T47D (cell line): ENCODE data around the gene LCE5A.
"Not testable (repeated sequence)": the region's sequence is repeated elsewhere in the genome, so short reads cannot be mapped to it uniquely, and the experiment has no call there.

Experiments used
- DNase-seq, 2 experiments: peaks; one replicate each; pipeline versions ENCODE4 v3.0.0 to v3.0.0-alpha.2; 2011 to 2012; ENCODE audit warnings: low read depth in 1 of 2, low spot score in 1 of 2
- JUND ChIP-seq: IDR thresholded peaks from 2 replicates; pipeline ENCODE4 v1.6.1; 2012; ENCODE audit warnings: low read depth
- in situ Hi-C: cut with HindIII; loops from 2 replicates; pipeline ENCODE4 v1.10.0; 2016; ENCODE audit warnings: low sequenced_read_pairs, low pct_unique_long_range_greater_than_20kb

LCE5A gene

DNA sequence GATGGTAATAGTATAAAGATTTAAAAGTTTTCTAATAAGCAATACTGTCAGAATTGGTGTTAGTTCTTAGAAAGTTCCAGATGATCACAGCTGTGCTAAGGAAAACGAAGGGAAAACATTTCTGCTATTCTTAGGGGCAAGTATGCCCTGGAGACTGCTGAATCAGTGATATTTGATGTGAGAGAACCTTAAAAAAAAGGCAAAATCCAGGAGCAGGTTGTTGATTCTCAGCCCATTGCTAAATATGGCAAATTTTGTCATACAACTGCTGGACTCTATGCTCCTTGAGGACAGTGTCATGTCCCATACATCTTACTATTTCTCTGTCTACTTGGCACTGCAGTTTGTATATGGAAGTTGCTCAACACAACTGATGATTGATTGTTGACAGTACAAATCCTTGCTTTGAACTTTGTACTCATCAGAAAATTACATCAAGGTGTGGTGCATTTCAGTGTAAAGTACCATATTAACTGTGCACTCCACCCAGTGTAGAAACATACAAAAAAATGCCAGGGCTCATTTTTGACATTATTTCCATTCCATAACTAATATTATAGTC is 14.6 kb downstream of the LCE5A start:
- TF ChIP-seq JUND, result no peak
- in situ Hi-C loops, result no loop called here
- DNase-seq, result no peak

DNA sequence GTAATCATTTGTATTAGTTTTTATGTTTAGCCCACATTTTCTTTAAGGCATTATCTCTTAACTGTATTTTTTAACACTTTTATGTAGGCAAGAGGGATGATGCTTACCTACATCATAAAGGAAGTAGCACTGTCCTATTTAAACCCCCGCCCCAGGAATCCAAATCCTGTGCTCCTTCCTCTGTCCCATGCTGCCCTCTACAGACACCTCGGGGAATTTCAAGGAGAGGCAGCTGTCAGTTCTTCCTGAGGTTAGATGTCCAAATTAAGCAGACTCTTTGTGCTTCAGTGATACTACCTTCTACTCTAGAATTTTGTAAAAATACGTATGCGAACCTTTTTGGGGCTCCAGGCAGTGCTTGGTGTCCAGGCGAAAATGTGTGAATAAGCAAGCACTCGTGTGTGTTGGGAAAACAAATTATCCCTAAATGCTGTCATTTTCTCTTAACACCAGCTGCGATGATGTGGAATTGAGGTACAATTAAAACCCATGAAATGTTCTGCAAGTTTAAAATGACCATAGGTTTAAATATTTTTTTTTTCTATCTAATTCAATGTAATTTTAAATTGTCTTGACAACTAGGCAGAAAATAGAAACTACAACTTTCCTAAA is 22.8 kb downstream of the LCE5A start:
- no peak for TF ChIP-seq JUND
- in situ Hi-C loops, result no loop called here

DNA sequence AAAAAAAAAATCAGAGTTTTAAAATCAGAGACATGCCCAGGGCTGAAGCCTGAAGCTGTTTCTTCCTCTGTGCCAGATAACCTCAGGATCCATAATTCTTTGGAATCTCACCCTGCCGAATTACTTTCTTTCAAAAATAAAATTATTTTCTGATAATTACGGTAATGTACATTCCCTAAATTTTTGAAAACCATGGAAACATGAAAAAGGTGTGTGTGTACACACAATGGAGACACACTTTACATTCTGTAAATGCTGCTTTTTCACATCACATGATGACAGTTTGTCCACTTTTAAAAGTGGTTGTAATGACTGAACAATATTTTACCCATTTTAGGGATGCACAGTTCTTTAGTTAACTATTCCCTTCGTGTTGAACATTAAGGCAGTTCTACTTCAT is 25.2 kb downstream of the LCE5A start:
- in situ Hi-C loops, result no loop called here
- no peak for DNase-seq
- no peak for TF ChIP-seq JUND

More for the DNA sequence above, 22.8 kb downstream of the LCE5A start:
- DNase-seq, result peak; percentile 48 to 89

DNA sequence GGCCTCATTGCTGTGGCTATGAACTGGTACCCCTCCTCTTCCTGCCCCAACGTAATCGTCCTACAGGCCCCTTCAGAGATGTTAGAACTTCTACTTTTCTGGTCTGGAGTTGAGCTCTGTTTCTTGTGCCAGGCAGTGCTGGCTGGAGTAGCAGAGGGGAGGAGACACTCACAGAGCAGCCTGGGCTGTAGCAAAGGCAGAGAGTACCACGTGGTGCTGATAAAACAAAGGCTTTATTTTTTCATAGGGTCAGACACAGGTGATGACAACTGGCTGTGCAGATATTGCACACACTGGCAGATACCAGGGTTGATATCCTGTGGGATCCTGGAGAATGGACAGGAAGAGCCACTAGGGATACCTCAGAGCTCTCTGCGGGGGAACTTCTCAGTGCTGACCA is 26.9 kb downstream of the LCE5A start:
- in situ Hi-C loops, result no loop called here
- DNase-seq, result no peak

GRCh38 chr1:152539901-152540300 is 29.3 kb downstream of the LCE5A start:
- DNase-seq, result peak in 1 of 2 experiments; percentile 27
- in situ Hi-C loops, result no loop called here
- no peak for TF ChIP-seq JUND

More for the DNA sequence above, 26.9 kb downstream of the LCE5A start:
- no peak for TF ChIP-seq JUND

DNA sequence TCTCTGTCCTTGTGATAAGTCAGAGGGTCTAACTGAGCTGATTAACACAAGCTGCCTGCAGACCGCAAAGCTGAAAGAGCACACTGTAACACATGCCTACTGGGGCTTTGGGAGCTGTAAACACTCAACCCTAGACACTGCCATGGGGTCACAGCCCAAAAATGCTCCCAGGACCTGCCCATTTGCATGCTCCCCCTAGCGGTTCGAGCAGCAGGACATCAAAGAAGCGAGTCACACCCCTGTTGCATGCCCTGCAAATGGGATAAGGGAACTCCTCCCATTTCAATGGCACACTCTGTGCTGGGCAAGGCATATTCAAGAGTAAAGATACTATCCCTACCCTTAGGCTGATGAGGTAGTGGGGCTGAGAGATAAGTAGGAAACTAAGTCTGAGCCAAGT is 33.2 kb downstream of the LCE5A start:
- no peak for TF ChIP-seq JUND
- DNase-seq, result peak in 1 of 2 experiments; percentile 57
- in situ Hi-C loops, result no loop called here

DNA sequence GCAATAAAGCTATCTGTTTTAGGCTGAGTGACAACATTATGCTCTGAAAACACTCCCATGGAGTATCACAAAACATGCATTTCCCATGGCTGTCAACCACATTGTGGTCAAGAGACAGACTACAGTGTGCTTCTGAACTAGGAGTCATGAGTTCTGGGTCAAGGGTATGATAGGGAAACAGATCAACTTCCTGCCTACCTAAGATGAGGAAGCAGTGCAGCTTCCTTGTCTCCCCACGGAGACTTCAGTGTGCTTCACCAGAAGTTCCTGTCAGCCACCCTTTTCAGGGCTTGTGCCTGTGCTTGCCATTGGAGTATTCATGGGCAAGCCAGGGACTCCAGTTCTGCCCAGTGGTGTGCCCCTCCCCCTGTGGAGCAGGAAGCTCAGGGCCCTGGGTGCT is 36.1 kb downstream of the LCE5A start:
- DNase-seq, result no peak
- in situ Hi-C loops, result no loop called here
- no peak for TF ChIP-seq JUND

GRCh38 chr1:152548358-152548757 is 37.8 kb downstream of the LCE5A start:
- in situ Hi-C loops, result not testable (repeated sequence)

More at GRCh38 chr1:152548358-152548757, 37.8 kb downstream of the LCE5A start:
- not testable (repeated sequence) for DNase-seq
